Tibial nerve (tissue), 4 donors: Measurements from ENCODE around the gene TMEM62.

Source experiments
- EP300 ChIP-seq, 2 donors: sonication (generic); formaldehyde crosslinking; IDR thresholded peaks; one replicate each; pipeline ENCODE4 v1.6.1; 2017; ENCODE audit warnings: antibody characterized with exemption in 2 of 2, mild to moderate bottlenecking in 1 of 2
- POLR2A ChIP-seq, 2 donors: fragments of 450-650 bp; IDR thresholded peaks; one replicate each; pipeline ENCODE4 v1.6.1; 2017; ENCODE audit warnings: antibody characterized with exemption in 2 of 2, mild to moderate bottlenecking in 2 of 2, moderate library complexity in 2 of 2
- TF ChIP-seq, protein P1 (sequence below), 5 experiments: fragments of 200-600 bp in 3 of 5; fragments of 450-650 bp in 2 of 5; sonication (generic) in 3 of 5; IDR thresholded peaks; one replicate each; pipeline ENCODE4 v1.5.1; 2016 to 2019; ENCODE audit warnings: antibody characterized with exemption in 5 of 5, mild to moderate bottlenecking in 3 of 5, moderate library complexity in 2 of 5

DNA sequence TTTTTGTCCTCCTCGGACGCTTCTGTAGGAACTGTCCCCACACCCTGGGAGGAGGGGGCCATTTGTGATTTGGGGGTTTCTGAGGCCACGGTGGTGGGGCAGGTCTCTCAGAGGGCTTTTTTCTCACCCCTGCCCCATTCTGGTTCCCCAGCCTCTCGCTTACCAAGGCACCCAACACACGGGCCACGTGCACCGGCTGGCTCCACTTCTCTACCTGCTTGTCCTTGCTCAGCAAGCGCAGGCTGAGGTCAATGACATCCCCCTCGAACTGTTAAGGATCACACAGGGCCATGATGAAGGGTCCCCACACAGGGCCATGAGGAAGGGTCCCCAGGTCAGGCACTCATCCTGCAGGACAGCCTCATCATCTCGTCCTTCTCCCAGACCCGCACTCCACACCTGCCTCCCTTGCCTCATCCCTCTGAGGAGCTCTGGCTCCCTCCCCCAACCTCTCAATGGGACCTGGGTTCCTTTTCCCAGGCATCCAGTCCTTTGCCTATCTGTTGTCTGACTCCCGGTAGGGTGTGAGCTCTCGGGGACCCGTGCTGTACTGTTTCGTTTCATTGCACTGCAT is 76.9 kb downstream of the TMEM62 start:
- TF ChIP-seq EP300 (IDR thresholded peaks at IDR 0.05) (no peak), POLR2A (IDR thresholded peaks at IDR 0.05) (no peak)
- TF ChIP-seq, protein P1, sequence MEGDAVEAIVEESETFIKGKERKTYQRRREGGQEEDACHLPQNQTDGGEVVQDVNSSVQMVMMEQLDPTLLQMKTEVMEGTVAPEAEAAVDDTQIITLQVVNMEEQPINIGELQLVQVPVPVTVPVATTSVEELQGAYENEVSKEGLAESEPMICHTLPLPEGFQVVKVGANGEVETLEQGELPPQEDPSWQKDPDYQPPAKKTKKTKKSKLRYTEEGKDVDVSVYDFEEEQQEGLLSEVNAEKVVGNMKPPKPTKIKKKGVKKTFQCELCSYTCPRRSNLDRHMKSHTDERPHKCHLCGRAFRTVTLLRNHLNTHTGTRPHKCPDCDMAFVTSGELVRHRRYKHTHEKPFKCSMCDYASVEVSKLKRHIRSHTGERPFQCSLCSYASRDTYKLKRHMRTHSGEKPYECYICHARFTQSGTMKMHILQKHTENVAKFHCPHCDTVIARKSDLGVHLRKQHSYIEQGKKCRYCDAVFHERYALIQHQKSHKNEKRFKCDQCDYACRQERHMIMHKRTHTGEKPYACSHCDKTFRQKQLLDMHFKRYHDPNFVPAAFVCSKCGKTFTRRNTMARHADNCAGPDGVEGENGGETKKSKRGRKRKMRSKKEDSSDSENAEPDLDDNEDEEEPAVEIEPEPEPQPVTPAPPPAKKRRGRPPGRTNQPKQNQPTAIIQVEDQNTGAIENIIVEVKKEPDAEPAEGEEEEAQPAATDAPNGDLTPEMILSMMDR (IDR thresholded peaks at IDR 0.05), result no peak
